Measurements from ENCODE around the gene HOXD10. TPM values are rescaled to one million over a fixed set of nuclear protein-coding genes. Genes with fewer than 3 reads are reported as not detected.

Gene HOXD10
- total and polyA plus RNA-seq, 7 experiments from 2014 or later, result not detected

DNA sequence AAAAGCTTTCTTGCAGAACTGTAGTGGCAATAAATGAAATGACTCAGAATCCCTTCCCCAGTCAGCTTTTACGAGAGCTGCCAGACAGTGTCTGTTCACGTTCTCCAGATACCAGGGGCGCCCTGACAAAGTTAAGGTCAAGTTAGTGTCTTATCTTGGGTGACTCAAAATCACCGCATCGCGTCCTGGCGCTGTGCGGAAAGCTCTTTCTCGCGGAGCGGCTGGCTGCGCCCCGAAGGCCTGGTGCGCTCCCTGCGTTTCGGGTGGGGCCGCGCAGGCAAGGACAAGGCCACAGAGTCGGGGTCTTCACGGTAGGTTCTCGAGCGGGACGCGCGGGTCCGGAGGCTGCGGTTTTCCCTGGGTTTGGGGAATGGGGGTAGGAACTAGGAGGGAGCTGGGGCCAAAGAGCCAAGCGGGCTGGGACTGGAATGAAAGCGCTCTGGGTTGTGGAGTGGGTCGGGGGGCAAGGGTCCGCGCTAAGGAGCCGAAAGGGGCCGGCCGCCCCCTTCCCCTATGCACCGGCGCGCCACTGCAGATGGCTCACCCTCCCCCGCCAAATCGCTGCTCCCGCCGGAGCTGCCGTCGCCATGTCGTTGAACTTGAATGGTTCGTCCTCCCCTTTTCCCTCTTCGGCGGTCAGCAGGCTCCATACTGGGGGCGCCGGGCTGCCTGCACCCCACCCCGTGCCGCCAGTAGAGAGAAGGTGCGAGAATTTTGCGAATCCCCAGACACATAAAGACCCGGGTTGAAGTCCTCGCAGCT is 12.1 kb upstream of the HOXD10 start:
- ATAC-seq, result no peak
- Mint-ChIP-seq H3K27me3 (peaks cover 74 to 86% (median 79%) of the 10 kb centered on the region in 5 donors), H3K27ac (peak overlapping the region in 2 of 9 donors; percentile 11 to 81), H3K36me3 (peaks cover 0 to 12% (median 6%) of the 10 kb centered on the region in 5 donors), H3K4me1 (peaks cover 16 to 44% (median 27%) of the 10 kb centered on the region in 7 donors), H3K4me3 (peak overlapping the region in 6 of 10 donors; percentile 14 to 44 (median 20)), H3K9me3 (peaks cover 0 to 24% (median 5%) of the 10 kb centered on the region in 11 donors)
- H3K27ac ChIP-seq (ENCODE audit: low read depth, low read length), result no peak overlapping the region
- POLR2A ChIA-PET, result interaction anchor here (0.6 kb wide), 1 partner anchor 1200 kb away, joined by 3 read pairs; no protein-coding TSS in a partner anchor
- no peaks in the 10 kb centered on the region for H3K36me3 ChIP-seq (ENCODE audit: control insufficient read depth in 2 of 3, insufficient read depth in 3 of 3, low read length in 3 of 3)
- intact Hi-C loops (cut with micrococcal nuclease), result no loop called here
- peak in 1 of 9 donors; percentile 20 for DNase-seq
- H3K9me3 ChIP-seq (ENCODE audit: control insufficient read depth in 2 of 3, low read length in 3 of 3), result peaks cover 0 to 5% (median 0%) of the 10 kb centered on the region in 3 experiments
- H3K4me3 ChIP-seq (ENCODE audit: low read length), result no peak overlapping the region
- peaks cover 12 to 59% of the 10 kb centered on the region in 2 donors for H3K27me3 ChIP-seq (ENCODE audit: control insufficient read depth in 2 of 2, insufficient read depth in 2 of 2, low read length in 2 of 2)
- CTCF ChIA-PET, result no interaction called here
- peaks cover 0 to 18% of the 10 kb centered on the region in 2 donors for H3K4me1 ChIP-seq (ENCODE audit: control insufficient read depth in 2 of 2, insufficient read depth in 2 of 2, low read length in 2 of 2)

GRCh38 chr2:176105078-176105729 is 11.4 kb upstream of the HOXD10 start:
- Histone ChIP-seq H3K36me3 (ENCODE audit: control insufficient read depth in 2 of 3, insufficient read depth in 3 of 3, low read length in 3 of 3) (no peaks in the 10 kb centered on the region), H3K27me3 (ENCODE audit: control insufficient read depth in 2 of 2, insufficient read depth in 2 of 2, low read length in 2 of 2) (peaks cover 12 to 63% of the 10 kb centered on the region in 2 donors), H3K4me3 (ENCODE audit: low read length) (no peak overlapping the region), H3K9me3 (ENCODE audit: control insufficient read depth in 2 of 3, low read length in 3 of 3) (peaks cover 0 to 11% (median 0%) of the 10 kb centered on the region in 3 experiments), H3K4me1 (ENCODE audit: control insufficient read depth in 2 of 2, insufficient read depth in 2 of 2, low read length in 2 of 2) (peaks cover 0 to 18% of the 10 kb centered on the region in 2 donors), H3K27ac (ENCODE audit: low read depth, low read length) (no peak overlapping the region)
- intact Hi-C loops (cut with micrococcal nuclease), result no loop called here
- Mint-ChIP-seq H3K9me3 (peaks cover 0 to 29% (median 8%) of the 10 kb centered on the region in 11 donors), H3K36me3 (peaks cover 0 to 18% (median 6%) of the 10 kb centered on the region in 5 donors), H3K4me3 (peak overlapping the region in 8 of 10 donors; percentile 14 to 83 (median 40)), H3K27me3 (peaks cover 78 to 89% (median 84%) of the 10 kb centered on the region in 5 donors), H3K27ac (peak overlapping the region in 2 of 9 donors; percentile 60 to 81), H3K4me1 (peaks cover 16 to 45% (median 28%) of the 10 kb centered on the region in 7 donors)
- ChIA-PET CTCF (no interaction called here), POLR2A (interaction anchor here (0.6 kb wide), 1 partner anchor 1200 kb away, joined by 3 read pairs; no protein-coding TSS in a partner anchor)
- DNase-seq, result peak in 1 of 9 donors; percentile 20
- no peak for ATAC-seq

DNA sequence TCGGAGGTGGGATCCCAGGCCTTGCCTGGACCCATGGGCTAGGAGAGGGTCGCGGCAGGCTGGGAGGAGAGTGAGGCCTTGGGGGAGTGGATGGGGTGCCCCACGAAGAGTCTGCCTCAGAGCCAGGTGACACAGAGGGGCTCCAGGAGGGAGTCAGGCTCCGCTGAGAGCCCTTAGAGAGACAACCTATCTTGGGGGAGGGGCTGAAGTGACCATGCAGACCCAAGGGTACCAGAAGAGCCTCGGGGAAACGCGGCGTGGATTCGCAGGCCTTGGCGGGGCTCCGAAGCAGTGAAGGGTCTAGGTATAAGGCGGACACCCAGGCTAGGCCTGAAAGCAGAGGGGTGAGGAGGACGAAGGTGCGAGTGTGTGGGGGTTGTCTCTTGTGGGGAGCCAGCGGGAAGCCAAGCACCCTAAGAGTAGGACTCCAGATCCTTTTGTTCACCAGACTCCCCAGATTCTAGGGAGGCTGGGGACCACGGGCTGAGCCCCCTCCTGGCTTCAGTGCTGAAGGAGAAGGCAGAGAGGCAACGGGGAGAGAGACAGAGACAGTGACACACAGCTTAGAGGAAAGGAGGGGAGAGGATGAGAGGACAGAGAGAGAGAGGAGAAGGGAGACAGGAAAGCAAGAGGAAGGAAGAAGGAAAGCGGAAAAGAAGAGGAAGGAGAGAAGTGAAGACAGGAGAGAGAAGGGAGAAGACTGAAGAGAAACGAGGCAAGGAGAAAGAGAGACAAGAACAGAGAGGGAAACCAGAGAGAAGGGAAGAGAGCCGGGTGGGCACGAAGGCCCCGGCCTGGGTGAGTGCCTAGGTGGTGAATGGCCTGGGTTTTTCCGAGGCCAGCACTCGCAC is 10.6 kb upstream of the HOXD10 start:
- Histone ChIP-seq H3K27me3 (ENCODE audit: control insufficient read depth in 2 of 2, insufficient read depth in 2 of 2, low read length in 2 of 2) (peaks cover 17 to 68% of the 10 kb centered on the region in 2 donors), H3K9me3 (ENCODE audit: control insufficient read depth in 2 of 3, low read length in 3 of 3) (peaks cover 0 to 11% (median 0%) of the 10 kb centered on the region in 3 experiments), H3K27ac (ENCODE audit: low read depth, low read length) (no peak overlapping the region), H3K4me1 (ENCODE audit: control insufficient read depth in 2 of 2, insufficient read depth in 2 of 2, low read length in 2 of 2) (peaks cover 0 to 18% of the 10 kb centered on the region in 2 donors), H3K36me3 (ENCODE audit: control insufficient read depth in 2 of 3, insufficient read depth in 3 of 3, low read length in 3 of 3) (no peaks in the 10 kb centered on the region), H3K4me3 (ENCODE audit: low read length) (no peak overlapping the region)
- ChIA-PET POLR2A (no interaction called here), CTCF (no interaction called here)
- peaks cover 0 to 18% (median 6%) of the 10 kb centered on the region in 5 donors for H3K36me3 Mint-ChIP-seq
- H3K4me3 Mint-ChIP-seq, result peak overlapping the region; percentile 41 to 85 (median 78)
- peaks cover 14 to 45% (median 28%) of the 10 kb centered on the region in 7 donors for H3K4me1 Mint-ChIP-seq
- DNase-seq (no peak), ATAC-seq (no peak)
- peak overlapping the region in 5 of 9 donors; percentile 25 to 81 (median 60) for H3K27ac Mint-ChIP-seq
- intact Hi-C loops (cut with micrococcal nuclease), result no loop called here
- H3K9me3 Mint-ChIP-seq, result peaks cover 0 to 34% (median 8%) of the 10 kb centered on the region in 11 donors
- peaks cover 84 to 89% (median 85%) of the 10 kb centered on the region in 5 donors for H3K27me3 Mint-ChIP-seq

- CTCF ChIA-PET, result no interaction called here
- Histone ChIP-seq H3K4me3 (ENCODE audit: low read length) (no peak within 1 kb of the TSS), H3K9me3 (ENCODE audit: control insufficient read depth in 2 of 3, low read length in 3 of 3) (peaks cover 0 to 11% (median 0%) of the 10 kb centered on the region in 3 experiments), H3K4me1 (ENCODE audit: control insufficient read depth in 2 of 2, insufficient read depth in 2 of 2, low read length in 2 of 2) (peaks cover 0 to 18% of the 10 kb centered on the region in 2 donors), H3K36me3 (ENCODE audit: control insufficient read depth in 2 of 3, insufficient read depth in 3 of 3, low read length in 3 of 3) (no peaks in the 10 kb centered on the region), H3K27me3 (ENCODE audit: control insufficient read depth in 2 of 2, insufficient read depth in 2 of 2, low read length in 2 of 2) (peaks cover 17 to 68% of the 10 kb centered on the region in 2 donors), H3K27ac (ENCODE audit: low read depth, low read length) (no peak within 1 kb of the TSS)
- Mint-ChIP-seq H3K27ac (peak within 1 kb of the TSS in 5 of 9 donors; percentile 25 to 81 (median 60)), H3K4me1 (peaks cover 14 to 45% (median 28%) of the 10 kb centered on the region in 7 donors), H3K4me3 (peak within 1 kb of the TSS; percentile 41 to 85 (median 78)), H3K27me3 (peaks cover 84 to 89% (median 84%) of the 10 kb centered on the region in 5 donors), H3K9me3 (peaks cover 0 to 43% (median 10%) of the 10 kb centered on the region in 11 donors), H3K36me3 (peaks cover 0 to 18% (median 6%) of the 10 kb centered on the region in 5 donors)
- DNase-seq (peak in 1 of 9 donors; percentile 13), ATAC-seq (peak; percentile 27)
- intact Hi-C loops (cut with micrococcal nuclease), result loop anchor here in 1 of 2 donors (1.0 kb wide), 1 partner anchor 26 kb away; no protein-coding TSS in a partner anchor
- POLR2A ChIA-PET, result no interaction called here
Observed at GRCh38 chr2:176106581-176107539, 9.7 kb upstream of the HOXD10 start, which contains the start of gene HOXD11. Gene HOXD11, plus strand, starts transcription at chr2:176107280. Its CDS starts 76 bp downstream, at chr2:176107356.

DNA sequence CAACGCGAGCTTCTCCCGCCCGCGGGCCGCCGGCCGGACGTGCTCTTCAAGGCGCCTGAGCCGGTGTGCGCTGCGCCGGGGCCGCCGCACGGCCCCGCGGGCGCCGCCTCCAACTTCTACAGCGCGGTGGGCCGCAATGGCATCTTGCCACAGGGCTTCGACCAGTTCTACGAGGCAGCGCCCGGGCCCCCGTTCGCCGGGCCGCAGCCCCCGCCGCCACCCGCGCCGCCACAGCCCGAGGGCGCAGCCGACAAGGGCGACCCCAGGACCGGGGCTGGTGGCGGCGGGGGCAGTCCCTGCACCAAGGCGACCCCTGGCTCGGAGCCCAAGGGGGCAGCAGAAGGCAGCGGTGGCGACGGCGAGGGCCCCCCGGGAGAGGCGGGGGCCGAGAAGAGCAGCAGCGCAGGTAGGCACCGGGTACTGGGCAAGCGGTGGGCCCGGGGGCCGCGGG is 8.8 kb upstream of the HOXD10 start:
- ATAC-seq, result no peak
- H3K36me3 ChIP-seq (ENCODE audit: control insufficient read depth in 2 of 3, insufficient read depth in 3 of 3, low read length in 3 of 3), result no peaks in the 10 kb centered on the region
- Mint-ChIP-seq H3K27me3 (peaks cover 79 to 89% (median 84%) of the 10 kb centered on the region in 5 donors), H3K27ac (no peak overlapping the region), H3K4me1 (peaks cover 14 to 45% (median 28%) of the 10 kb centered on the region in 7 donors), H3K9me3 (peaks cover 0 to 48% (median 10%) of the 10 kb centered on the region in 11 donors), H3K4me3 (peak overlapping the region in 1 of 10 donors; percentile 60), H3K36me3 (peaks cover 0 to 18% (median 4%) of the 10 kb centered on the region in 5 donors)
- H3K27me3 ChIP-seq (ENCODE audit: control insufficient read depth in 2 of 2, insufficient read depth in 2 of 2, low read length in 2 of 2), result peaks cover 17 to 68% of the 10 kb centered on the region in 2 donors
- ChIA-PET POLR2A (no interaction called here), CTCF (no interaction called here)
- no peak overlapping the region for H3K27ac ChIP-seq (ENCODE audit: low read depth, low read length)
- no peak overlapping the region for H3K4me3 ChIP-seq (ENCODE audit: low read length)
- H3K4me1 ChIP-seq (ENCODE audit: control insufficient read depth in 2 of 2, insufficient read depth in 2 of 2, low read length in 2 of 2), result peaks cover 0 to 18% of the 10 kb centered on the region in 2 donors
- H3K9me3 ChIP-seq (ENCODE audit: control insufficient read depth in 2 of 3, low read length in 3 of 3), result peaks cover 0 to 15% (median 0%) of the 10 kb centered on the region in 3 experiments
- DNase-seq, result no peak
- intact Hi-C loops (cut with micrococcal nuclease), result loop anchor here in 1 of 2 donors (1.0 kb wide), 1 partner anchor 26 kb away; no protein-coding TSS in a partner anchor

Measured in naive thymus-derived CD4-positive, alpha-beta T cell (primary cell).